A673 (cell line): Measurements from ENCODE around the gene DOK6. TPM values are rescaled to one million over a fixed set of nuclear protein-coding genes. Genes with fewer than 3 reads are reported as not detected.

Source experiments
- BruUV-seq: library from RNA; stranded (reverse); fragments of 400-500 nt; replicated peaks from 2 replicates; lab custom pipeline; 2021; lab: Mats Ljungman, UMichigan
- CTCF ChIA-PET: fragments of 300-600 bp; sonication (Branson Sonifier 250); formaldehyde crosslinking; loops from one replicate; lab custom pipeline; 2022; ENCODE audit warnings: antibody characterized with exemption; lab: Charles Lee
- POLR2A ChIA-PET: fragments of 300-600 bp; sonication (Branson Sonifier 250); formaldehyde crosslinking; loops from one replicate; lab custom pipeline; 2022; ENCODE audit warnings: antibody characterized with exemption; ENCODE audit not compliant: low non-redundant PET; lab: Charles Lee
- DNase-seq: peaks from one replicate; pipeline ENCODE4 v3.0.0-alpha.2; 2015; ENCODE audit warnings: low spot score
- H3K27ac ChIP-seq: fragments of 200-600 bp; sonication (generic); 2 replicates; pipeline ENCODE4 v1.5.1; 2016; ENCODE audit warnings: mixed run types, low read depth, mild to moderate bottlenecking, mixed read lengths, antibody characterized with exemption, low read length; ENCODE audit not compliant: poor library complexity, severe bottlenecking
- H3K27me3 ChIP-seq: fragments of 200-600 bp; sonication (generic); replicated peaks from 2 replicates; pipeline ENCODE4 v1.6.1; 2017; ENCODE audit warnings: mixed run types, low read depth, mild to moderate bottlenecking, mixed read lengths, antibody characterized with exemption, low read length; ENCODE audit not compliant: insufficient read depth, poor library complexity
- H3K36me3 ChIP-seq: fragments of 200-600 bp; sonication (generic); 2 replicates; pipeline ENCODE4 v1.6.1; 2016; ENCODE audit warnings: mixed run types, mild to moderate bottlenecking, mixed read lengths, antibody characterized with exemption, low read length; ENCODE audit not compliant: insufficient read depth, poor library complexity, severe bottlenecking
- H3K4me1 ChIP-seq: fragments of 200-600 bp; sonication (generic); 2 replicates; pipeline ENCODE4 v1.6.1; 2017; ENCODE audit warnings: mixed run types, mild to moderate bottlenecking, mixed read lengths, antibody characterized with exemption, low read length; ENCODE audit not compliant: insufficient read depth, poor library complexity, severe bottlenecking
- H3K4me3 ChIP-seq: fragments of 200-600 bp; sonication (generic); 2 replicates; pipeline ENCODE4 v1.5.1; 2016; ENCODE audit warnings: low read depth, mixed run types, mild to moderate bottlenecking, mixed read lengths, low read length; ENCODE audit not compliant: poor library complexity, severe bottlenecking
- H3K9me3 ChIP-seq: fragments of 200-600 bp; sonication (generic); 2 replicates; pipeline ENCODE4 v1.6.1; 2016; ENCODE audit warnings: mixed run types, low read depth, mild to moderate bottlenecking, mixed read lengths, antibody characterized with exemption, low read length; ENCODE audit not compliant: poor library complexity, severe bottlenecking
- CTCF ChIP-seq: fragments of 300-800, 200-600 bp; sonication (generic); conservative IDR thresholded peaks from 2 replicates; pipeline ENCODE4 v1.5.1; 2017; ENCODE audit warnings: low read depth, mild to moderate bottlenecking, antibody characterized with exemption, low read length, moderate library complexity, mixed read lengths
- EZH2 ChIP-seq: fragments of 200-600 bp; sonication (generic); IDR thresholded peaks from 2 replicates; pipeline ENCODE4 v1.6.1; 2017; ENCODE audit warnings: borderline replicate concordance, low read depth, mild to moderate bottlenecking, mixed read lengths, antibody characterized with exemption, low read length; ENCODE audit not compliant: poor library complexity, severe bottlenecking
- intact Hi-C: fragments of 100-400 bp; cut with micrococcal nuclease; formaldehyde crosslinking; loops from one replicate; pipeline ENCODE4 v1.10.0; 2022; ENCODE audit not compliant: unreplicated experiment
- total RNA-seq: library from RNA; stranded (reverse); gene quantifications from 2 replicates; pipeline ENCODE4 v1.2.3, GENCODE V29; 2021

The DOK6 gene
- total RNA-seq, 1 experiment from 2014 or later = 13.7 TPM

GRCh38 chr18:69758458-69758857, 357.8 kb downstream of the DOK6 start:
- Histone ChIP-seq H3K27ac (no peak overlapping the region), H3K27me3 (no peaks in the 10 kb centered on the region), H3K4me1 (peaks cover 8% of the 10 kb centered on the region), H3K9me3 (no peaks in the 10 kb centered on the region), H3K36me3 (no peaks in the 10 kb centered on the region), H3K4me3 (no peak overlapping the region)
- DNase-seq = no peak
- intact Hi-C loops = loop anchor here (10.0 kb wide), 1 partner anchor 316 kb away; no protein-coding TSS in a partner anchor
- ChIA-PET POLR2A (no interaction called here), CTCF (no interaction called here)
- no TSS peak for BruUV-seq
- no peak for TF ChIP-seq CTCF
- no peak for TF ChIP-seq EZH2

GRCh38 chr18:69759046-69759445, 358.4 kb downstream of the DOK6 start:
- no TSS peak for BruUV-seq
- TF ChIP-seq EZH2 = no peak
- TF ChIP-seq CTCF = no peak
- H3K4me3 ChIP-seq = no peak overlapping the region
- CTCF ChIA-PET = no interaction called here
- H3K27me3 ChIP-seq = no peaks in the 10 kb centered on the region
- POLR2A ChIA-PET = no interaction called here
- peaks cover 8% of the 10 kb centered on the region for H3K4me1 ChIP-seq
- no peak overlapping the region for H3K27ac ChIP-seq
- no peaks in the 10 kb centered on the region for H3K36me3 ChIP-seq
- no peaks in the 10 kb centered on the region for H3K9me3 ChIP-seq
- DNase-seq = no peak
- intact Hi-C loops = loop anchor here (10.0 kb wide), 1 partner anchor 316 kb away; no protein-coding TSS in a partner anchor

GRCh38 chr18:69763002-69763401, 362.3 kb downstream of the DOK6 start:
- BruUV-seq = no TSS peak
- no peak overlapping the region for H3K4me3 ChIP-seq
- H3K27ac ChIP-seq = no peak overlapping the region
- no peaks in the 10 kb centered on the region for H3K27me3 ChIP-seq
- no peak for DNase-seq
- POLR2A ChIA-PET = no interaction called here
- CTCF ChIA-PET = no interaction called here
- TF ChIP-seq EZH2 (no peak), CTCF (no peak)
- intact Hi-C loops = loop anchor here (10.0 kb wide), 1 partner anchor 78 kb away; no protein-coding TSS in a partner anchor
- H3K9me3 ChIP-seq = no peaks in the 10 kb centered on the region
- H3K4me1 ChIP-seq = peaks cover 4% of the 10 kb centered on the region
- H3K36me3 ChIP-seq = no peaks in the 10 kb centered on the region
